GM10266 (cell line): ENCODE results near the gene AURKA.
"Not testable (repeated sequence)": the region's sequence is repeated elsewhere in the genome, so short reads cannot be mapped to it uniquely, and the experiment has no call there.

ENCODE experiments used
- DNase-seq: peaks from one replicate; pipeline ENCODE4 v3.0.0; 2012; ENCODE audit errors: extremely low spot score
- TF ChIP-seq, protein P1 (sequence below): IDR thresholded peaks from 2 replicates; pipeline ENCODE4 v1.5.1; 2012; ENCODE audit warnings: mild to moderate bottlenecking, low read depth; ENCODE audit not compliant: control insufficient read depth, insufficient read depth; ENCODE audit errors: missing control alignments

AURKA gene

DNA sequence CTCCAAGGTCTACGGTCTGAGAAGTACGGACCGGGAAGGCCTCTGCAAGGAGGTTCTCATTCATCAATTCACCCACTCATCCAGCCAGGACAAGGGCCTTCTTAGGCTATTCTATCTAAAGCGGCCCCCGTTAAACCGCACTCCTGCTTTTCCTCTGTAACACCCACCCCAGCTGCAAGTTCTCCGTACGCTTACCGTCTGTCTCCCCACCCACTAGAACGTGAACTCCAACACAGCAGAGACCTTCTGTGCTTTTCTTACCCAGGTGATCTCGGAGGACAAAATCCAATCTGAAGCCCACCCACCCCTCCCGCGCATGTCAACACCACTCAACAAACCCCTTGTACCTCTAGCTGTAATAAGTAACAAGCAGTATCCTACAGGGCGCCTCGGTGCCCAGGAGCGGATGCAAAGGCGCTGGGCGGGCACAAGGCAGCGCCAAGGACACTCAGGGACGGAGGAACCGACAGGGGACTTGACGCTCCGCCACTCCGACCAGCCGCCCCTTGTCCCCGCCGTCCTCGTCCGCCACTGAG, 351 bp downstream of the AURKA start:
- DNase-seq: no peak
- TF ChIP-seq, protein P1, sequence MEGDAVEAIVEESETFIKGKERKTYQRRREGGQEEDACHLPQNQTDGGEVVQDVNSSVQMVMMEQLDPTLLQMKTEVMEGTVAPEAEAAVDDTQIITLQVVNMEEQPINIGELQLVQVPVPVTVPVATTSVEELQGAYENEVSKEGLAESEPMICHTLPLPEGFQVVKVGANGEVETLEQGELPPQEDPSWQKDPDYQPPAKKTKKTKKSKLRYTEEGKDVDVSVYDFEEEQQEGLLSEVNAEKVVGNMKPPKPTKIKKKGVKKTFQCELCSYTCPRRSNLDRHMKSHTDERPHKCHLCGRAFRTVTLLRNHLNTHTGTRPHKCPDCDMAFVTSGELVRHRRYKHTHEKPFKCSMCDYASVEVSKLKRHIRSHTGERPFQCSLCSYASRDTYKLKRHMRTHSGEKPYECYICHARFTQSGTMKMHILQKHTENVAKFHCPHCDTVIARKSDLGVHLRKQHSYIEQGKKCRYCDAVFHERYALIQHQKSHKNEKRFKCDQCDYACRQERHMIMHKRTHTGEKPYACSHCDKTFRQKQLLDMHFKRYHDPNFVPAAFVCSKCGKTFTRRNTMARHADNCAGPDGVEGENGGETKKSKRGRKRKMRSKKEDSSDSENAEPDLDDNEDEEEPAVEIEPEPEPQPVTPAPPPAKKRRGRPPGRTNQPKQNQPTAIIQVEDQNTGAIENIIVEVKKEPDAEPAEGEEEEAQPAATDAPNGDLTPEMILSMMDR: no peak

DNA sequence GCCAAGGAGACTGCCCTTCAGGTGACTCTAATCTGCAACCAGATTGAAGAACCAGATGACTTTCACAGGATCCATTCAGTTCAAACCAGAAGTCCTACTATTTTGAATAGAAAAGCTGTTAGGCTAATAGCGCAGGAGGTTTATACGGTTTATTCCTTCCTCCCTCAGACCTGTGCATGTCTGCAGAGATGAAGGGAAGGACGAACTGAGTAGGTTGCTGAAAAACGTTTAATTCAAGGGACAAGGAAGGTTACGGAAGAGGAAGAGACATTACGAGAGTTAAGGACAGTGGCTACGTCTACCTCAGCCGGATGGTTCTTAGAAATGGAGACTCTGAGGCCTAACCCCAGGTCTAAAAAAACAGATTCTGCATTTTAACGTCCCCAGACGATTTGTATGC, 978 bp downstream of the AURKA start:
- no peak for DNase-seq
- TF ChIP-seq, protein P1: no peak

DNA sequence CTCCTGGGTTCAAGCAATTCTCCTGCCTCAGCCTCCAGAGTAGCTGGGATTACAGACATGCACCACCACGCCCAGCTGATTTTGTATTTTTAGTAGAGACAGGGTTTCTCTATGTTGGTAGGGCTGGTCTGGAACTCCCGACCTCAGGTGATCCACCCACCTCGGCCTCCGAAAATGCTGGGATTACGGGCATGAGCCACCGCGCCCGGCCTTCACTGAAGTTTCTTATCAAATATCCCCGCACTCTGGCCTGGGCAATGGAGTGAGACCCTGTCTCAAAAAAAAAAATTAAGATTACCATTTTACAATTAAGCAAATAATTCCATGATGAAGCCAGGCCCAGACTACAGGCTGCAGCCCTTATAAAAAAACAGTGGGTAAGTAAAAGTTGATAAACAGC, 1.6 kb downstream of the AURKA start:
- not testable (repeated sequence) for DNase-seq

DNA sequence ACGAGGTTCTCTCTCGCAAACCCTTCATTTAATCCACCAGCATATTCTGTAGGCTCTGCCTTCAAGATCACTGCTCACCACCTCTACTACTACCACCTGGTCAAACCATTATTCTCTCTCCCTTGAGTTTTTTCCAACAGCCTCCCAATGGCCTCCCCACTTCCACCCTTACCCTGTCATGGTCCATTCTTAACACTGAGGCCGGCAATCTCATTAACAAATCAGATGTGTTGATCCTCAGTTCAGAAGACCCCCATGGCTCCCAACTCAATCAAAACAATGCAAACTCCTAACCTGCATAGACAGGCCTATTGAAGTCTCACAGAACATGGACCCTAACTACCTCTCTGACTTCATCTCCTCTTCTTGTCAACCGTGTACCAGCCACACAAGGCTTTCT, 2.2 kb downstream of the AURKA start:
- TF ChIP-seq, protein P1: no peak
- DNase-seq: no peak

DNA sequence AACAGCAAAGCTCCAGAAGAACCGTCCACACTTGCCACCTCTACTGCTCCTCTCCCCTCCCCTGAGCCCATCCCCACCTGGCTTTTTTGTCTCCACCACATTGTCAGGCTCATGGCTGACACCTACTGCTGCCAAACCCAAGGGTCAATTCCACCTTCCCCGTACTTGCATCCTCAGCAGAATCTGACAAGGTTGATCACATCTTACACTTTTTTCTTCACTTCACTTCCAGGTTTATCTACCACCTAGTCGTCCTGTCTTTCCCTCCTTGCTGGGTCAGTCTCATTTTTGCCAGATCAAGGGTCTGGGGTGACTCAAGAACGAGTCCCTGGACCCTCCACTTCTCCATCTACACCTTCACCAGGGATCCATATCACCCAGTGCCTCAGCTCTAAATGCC, 3.1 kb downstream of the AURKA start:
- TF ChIP-seq, protein P1: no peak
- no peak for DNase-seq

DNA sequence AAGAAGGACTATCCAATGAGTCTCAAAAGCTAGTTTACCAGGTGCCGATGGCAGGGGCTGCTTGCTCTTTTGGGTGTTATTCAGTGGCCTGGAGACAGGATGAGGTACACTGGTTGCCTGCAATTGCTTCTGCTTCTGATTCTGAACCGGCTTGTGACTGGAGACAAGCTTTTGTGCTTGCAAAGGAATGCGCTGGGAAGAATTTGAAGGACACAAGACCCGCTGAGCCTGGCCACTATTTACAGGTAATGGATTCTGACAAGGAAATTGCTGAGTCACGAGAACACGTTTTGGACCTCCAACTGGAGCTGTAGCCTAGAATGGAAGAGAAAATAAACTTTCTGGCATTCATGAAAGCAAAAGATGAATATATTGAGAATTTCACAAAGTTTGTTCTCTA, 5.8 kb downstream of the AURKA start:
- TF ChIP-seq, protein P1: no peak
- no peak for DNase-seq

DNA sequence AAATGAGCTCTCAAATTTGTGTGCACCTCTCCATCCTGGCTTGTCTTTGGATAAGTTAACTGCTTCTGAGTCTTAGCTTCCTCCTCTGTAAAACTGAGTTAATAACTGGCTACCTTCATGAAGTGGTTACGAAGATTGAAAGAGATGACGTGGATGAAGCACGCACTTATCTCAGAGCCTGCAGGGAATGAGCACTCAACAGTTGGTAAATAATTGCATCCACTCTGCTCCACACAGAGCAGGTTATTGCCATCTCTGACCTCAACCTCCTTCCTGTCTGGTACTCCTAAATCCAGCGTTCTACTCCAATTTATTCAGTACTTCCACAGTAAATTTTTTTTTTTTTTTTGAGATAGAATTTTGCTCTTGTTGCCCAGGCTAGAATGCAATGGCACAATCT, 6.9 kb downstream of the AURKA start:
- no peak for DNase-seq

More for the DNA sequence above, 6.9 kb downstream of the AURKA start:
- TF ChIP-seq, protein P1: no peak
